ENCODE measurements around the gene TSC2.
A peak's percentile ranks its signal among the peaks of the same experiment; 100 is the strongest.
"Not testable (repeated sequence)": the region's sequence is repeated elsewhere in the genome, so short reads cannot be mapped to it uniquely, and the experiment has no call there.

Gene TSC2

DNA sequence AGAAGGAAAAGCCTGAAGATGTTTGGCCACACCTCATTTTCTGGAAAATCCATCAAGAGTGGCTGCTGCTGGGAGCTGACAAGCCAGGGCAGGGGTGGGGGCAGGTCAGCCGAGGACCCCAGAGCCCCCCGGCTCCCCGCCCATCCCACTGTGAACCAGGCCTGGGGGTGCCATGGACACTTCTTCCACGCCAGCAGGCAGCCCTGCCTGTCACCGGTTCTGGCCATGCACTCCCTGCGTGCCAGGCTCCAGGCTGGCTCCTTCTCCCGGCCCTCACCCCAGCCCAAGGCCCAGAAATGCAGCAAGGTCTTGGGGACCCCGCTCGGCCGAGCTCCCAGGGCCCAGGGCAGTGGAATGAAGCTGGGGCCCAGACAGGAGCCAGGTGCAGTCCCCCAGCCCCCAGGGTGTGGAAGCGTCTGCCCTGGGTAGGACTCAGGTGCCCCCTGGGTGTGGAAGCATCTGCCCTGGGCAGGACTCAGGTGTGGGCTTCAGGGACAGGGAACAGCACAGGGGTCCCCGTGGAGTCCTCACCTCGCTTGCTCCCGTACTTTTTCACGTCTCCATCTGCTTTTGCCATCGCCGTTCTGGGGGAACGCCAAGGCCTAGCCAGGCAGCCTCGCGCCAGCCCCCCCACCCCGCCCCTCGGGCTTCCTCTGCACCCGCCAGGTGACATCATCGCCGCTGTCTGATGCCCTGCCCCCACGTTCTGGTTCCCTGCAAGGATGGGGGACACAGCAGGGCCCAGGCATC lies 75.3 kb downstream of the TSC2 start:
- DNase-seq; intact Hi-C loops (cut with DNase I): not testable (repeated sequence)

DNA sequence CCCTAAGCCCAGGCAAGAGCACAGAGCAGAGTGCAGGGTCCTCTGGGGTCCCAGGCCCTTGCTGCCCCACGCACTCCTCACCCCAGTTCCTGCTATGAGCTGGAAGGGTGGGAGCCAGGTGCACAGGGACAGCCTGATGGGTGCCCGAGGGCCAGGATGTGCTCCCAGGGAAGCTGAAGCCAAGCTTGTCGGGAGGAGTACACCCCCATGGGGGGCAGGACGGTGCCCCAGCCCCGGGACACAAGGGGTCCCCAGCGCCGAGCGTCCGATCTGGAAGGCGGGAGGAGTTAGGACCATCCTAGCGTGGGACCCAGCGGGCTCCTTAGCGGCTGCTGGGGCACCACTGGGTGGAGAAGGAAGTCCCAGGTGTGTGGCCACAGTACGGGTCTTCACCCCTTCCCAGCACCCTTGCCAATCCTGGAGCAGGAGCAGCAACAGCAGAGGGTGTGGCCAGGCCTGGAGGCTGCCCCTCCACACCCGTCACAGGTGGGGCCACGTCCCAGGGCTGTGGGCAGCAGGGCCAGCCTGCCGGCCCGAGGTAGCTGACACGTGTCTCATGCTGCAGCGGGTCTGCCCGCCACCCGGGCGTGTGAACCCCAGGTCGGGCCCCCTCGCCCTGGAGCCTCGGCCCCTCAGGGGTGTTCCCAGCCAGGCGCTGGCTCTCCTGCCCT lies 76.1 kb downstream of the TSC2 start:
- intact Hi-C loops (cut with DNase I); DNase-seq: not testable (repeated sequence)

DNA sequence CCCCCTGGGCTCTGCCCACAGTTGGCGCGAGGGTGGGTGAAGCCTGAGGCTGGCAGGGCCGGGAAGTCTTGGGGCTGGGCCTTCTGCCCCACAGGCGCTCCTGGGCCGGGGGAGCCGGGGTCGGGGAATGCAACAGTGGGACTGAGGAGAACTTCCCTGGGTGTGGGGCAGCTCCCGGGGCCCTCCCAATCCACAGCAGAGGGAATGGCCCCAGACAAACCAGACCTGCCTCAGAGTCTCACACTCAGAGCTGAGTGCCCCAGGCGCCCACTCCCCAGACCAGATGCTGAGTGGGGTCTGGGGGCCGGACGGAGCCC lies 76.5 kb downstream of the TSC2 start:
- DNase-seq = peak in 1 of 42 donors; percentile 19
- intact Hi-C loops (cut with DNase I) = not testable (repeated sequence)

DNA sequence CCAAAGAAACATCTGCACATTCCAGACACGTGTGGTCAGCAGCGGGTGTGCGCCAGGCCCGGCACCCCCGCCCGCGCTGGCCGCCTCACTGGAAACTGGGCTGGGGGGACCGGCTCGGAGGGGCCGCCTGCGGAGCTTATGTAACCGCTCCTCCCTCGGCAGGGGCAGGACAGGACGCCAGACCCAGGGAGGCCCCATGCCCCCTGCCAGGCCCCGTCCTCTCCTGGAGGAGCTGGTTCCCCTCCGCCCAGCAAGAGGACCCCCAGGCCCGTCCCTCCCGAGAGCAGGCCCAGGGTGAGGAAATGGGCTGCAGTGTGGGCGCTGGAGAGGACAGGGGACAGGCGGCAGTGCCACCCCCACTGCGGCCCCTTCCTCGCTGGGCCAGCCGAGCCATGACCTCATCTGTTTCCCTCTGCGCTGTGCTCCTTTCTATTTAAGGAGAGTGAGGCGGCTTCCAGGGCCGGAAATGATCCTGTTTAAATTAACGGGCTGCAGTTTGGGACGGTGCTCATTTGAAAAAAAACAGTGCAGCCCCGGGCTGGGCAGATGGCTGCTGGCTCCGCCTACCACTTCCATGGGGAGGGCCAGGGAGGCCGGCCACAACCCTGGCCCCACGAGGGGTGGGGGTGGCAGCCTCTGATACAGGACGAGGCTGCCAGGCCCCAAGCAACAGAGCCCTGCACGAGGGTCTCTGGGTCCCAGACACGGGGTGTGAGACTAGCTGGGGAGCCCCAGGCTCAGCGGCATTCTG lies 77.1 kb downstream of the TSC2 start:
- peak in 29 of 42 donors; percentile 25 to 80 (median 52) for DNase-seq

DNA sequence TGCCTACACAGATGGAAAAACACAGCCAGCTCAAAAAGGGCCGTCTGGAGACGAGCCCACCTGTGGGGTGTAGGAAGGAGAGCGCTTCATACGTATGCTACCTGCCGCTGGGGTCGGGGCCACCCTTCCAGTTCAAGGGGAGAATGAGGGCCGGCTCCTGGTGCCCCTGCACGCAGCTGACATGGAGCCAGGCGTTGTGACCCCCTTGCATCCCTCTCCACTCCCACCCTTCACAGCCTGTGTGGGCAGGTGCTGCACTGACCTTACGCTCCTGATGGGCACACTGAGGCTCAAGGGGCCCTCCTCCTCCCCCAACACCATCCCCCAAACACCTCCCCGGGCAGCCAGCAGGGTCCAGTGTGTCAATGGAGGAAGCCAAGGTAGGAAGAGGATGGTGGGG lies 77.8 kb downstream of the TSC2 start:
- DNase-seq; intact Hi-C loops (cut with DNase I): not testable (repeated sequence)

More for the DNA sequence above, 77.1 kb downstream of the TSC2 start:
- intact Hi-C loops (cut with DNase I) = not testable (repeated sequence)

DNA sequence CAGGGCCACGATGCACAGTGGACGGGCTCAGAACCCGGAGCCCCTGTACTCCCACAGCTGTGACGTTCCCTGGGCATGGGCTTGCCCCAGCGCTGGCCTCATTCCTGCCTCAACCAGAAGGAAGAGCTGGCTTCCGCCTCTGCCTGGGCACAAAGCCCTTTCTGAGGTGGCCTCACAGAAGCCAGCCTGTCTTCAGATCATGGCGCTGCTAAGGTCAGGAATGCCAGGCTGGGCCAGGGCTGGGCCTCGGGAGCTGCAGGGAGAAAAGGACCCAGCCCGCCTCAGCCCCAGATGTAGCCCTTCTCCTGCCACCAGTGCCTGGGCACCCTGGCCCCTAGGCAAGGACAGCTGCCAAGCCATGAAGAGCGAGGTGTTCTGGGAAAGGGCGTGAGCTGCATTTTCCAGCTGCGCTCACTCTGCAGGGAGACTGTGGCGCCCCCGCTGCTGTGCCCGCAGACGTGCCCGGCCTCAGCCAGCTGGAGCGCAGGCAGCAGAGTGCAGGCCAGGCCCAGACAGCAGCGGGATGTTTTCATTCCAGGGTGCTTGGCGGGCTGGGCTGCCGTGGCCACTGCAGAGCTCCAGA lies 78.5 kb downstream of the TSC2 start:
- DNase-seq = peak in 41 of 42 donors; percentile 50 to 88 (median 73)
- intact Hi-C loops (cut with DNase I) = not testable (repeated sequence)

DNA sequence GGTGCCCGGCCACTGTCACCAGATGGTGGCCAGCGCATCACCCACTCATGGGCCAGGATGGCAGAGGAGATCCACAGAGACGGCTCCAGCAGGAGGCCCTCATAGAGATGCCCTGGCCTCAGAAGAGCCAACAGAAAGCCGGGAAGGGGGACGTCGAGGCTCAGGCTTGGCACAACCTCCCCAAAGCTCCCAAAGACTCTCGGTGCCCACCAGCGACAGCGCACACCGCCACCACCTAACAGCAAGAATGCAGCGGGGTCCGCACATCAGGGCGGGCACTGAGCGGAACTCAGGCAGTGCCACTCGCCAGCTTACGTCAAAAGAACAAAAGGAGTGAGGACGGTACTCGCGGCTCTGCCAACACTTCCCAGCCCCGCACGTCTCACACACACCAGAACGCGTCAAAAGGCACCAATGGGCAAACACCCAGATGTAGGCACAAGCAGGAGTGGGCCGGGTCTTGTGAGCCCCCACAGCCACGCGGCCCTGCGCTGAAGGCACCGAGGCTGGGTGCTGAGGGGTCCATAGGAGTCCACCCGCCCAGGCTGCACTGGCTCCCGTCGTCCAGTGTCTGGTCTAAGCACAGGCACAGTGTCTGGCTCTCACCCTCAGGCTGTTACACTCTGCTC lies 79.3 kb downstream of the TSC2 start:
- intact Hi-C loops (cut with DNase I) = not testable (repeated sequence)
- peak in 10 of 42 donors; percentile 15 to 62 (median 47) for DNase-seq

DNA sequence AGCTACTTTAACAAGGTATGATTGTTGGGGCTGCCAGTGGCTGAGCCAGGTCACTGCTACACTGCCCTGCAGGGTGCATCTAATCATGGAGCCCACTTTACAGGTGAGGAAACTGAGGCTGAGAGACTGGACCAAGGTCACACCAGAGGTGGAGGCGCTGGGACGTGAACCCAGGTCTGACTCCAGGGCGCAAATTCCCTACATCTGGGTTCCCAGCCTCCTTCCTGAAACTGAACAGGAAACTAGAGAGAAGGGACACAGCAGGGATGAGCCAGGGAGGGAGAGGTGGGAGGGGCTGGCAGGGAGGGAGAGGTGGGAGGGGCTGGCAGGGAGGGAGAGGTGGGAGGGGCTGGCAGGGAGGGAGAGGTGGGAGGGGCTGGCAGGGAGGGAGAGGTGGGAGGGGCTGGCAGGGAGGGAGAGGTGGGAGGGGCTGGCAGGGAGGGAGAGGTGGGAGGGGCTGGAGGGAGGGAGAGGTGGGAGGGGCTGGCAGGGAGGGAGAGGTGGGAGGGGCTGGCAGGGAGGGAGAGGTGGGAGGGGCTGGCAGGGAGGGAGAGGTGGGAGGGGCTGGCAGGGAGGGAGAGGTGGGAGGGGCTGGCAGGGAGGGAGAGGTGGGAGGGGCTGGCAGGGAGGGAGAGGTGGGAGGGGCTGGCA lies 80.0 kb downstream of the TSC2 start:
- DNase-seq = peak in 9 of 42 donors; percentile 20 to 67 (median 41)
- intact Hi-C loops (cut with DNase I) = not testable (repeated sequence)

DNA sequence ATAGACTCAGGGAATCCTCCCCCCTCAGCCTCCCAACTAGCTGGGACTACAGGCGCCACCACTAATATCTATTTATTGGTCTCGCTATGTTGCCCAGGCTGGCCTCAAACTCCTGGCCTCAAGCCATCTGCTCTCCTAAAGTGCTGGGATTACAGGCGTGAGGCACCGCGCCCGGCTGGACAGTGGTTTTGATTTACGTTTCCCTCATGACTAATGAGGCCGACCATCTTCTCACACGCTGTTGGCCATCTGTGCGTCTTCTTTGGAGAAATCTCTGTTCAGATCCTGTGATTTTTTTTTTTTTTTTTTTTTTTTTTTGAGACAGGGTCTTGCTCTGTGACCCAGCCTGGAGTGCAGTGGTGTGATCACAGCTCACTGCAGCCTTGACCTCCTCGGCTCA lies 81.5 kb downstream of the TSC2 start:
- intact Hi-C loops (cut with DNase I); DNase-seq: not testable (repeated sequence)

DNA sequence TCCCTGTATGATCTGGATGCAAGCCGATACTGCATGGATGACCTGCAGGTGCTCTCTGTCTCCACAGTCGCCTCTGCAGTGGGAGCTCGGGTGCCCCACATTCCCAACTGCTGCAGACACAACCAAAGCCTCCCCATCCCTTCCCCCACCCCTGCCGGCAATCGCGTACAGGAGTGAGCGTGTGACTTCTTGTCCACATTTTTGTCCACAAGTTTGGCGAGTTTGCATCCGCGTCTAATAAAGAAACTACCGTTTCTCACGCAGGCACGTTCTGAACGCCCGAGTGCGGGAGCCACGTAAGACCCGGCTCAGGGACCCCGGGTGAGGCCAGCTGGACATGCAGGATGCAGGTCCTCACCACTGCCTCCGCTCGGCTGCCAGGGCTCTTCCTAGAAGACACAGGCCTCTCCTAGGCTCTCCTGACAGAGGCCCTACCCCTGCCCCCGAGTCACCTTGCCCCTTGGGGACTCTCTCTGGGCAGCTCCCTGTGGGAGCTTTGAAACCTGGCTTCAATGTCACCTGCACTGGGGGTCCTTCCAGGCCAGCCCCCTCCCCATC lies 82.2 kb downstream of the TSC2 start:
- intact Hi-C loops (cut with DNase I); DNase-seq: not testable (repeated sequence)

DNA sequence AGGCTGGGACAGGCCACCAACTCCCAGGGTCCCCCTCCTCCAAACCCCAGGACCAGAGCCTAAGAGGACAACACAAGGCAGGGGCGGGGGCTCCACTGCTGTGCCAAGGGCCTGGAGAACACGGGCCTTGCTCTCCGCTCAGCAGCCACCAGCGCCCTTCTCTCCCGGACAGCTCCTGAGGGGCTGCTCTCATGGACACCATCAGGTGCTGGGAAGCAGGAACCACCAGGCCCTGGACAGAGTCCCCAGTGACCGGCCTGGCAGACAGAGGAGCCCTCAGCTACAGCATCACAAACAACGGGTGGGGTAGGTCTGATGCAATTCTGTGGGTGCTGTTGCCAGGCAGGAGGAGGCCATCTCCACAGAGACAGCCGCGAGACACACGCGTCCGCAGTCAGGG lies 86.0 kb downstream of the TSC2 start:
- DNase-seq; intact Hi-C loops (cut with DNase I): not testable (repeated sequence)

DNA sequence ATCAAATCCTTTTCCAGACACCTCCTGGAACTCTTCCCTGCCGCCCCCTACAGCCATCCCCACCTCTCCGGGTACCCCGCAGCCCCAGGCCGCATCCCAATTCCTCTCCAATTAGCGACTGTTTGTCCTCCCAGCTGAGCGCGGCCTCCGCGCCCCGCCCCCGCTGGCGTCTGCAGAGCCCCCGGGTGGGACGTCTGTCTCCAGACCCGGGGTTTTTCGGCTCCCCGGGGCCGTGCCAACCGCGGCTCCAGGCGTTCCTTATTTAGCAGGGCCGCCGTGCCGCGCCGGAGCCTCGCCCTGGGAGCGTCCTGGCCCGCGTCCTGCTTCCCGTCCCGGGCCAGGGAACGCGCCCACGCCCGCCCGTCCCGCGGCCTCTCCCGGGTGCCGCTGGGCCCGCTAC lies 87.3 kb downstream of the TSC2 start:
- peak in 4 of 42 donors; percentile 24 to 56 (median 42) for DNase-seq
- intact Hi-C loops (cut with DNase I) = not testable (repeated sequence)

DNA sequence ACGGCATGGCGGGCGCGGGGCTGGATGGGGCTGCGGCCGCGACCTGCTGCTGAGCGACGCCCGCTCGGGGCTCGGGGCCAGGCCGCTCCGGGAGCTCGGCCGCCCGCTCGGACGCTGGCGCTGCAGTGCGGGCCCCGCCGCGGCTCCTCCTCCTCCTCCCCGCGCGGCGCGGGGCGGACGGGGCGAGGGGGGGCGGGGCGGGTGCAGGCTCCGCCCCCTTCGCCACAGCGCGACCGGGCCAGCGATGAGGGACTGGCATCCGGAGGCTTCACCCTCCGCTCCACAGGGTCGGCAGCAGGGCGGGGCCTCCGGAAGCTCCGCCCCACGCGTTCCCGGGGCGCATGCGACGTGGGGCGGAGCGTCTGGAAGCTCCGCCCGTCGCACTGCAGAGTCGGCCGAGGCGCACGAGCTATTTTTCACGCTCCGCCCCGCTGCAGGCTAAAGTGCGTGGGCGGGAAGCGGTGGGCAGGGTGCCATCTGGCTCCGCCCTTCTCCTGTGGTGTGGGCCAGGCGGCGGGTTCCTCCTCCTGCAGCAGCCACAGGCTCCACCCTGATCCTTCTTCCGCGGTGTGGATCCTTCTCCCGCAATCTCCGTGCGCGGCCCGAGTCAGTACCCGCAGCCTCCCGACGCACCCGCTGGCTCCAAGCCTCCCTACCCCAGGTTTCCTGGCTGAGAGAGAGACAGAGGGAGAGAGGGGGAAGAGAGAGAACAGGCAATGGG lies 88.1 kb downstream of the TSC2 start, which contains the start of gene PKD1:
PKD1 (minus strand) TSS at position 129 of the 721 bp plus-strand sequence. CDS start 209 bp downstream, outside the sequence.
- DNase-seq = peak; percentile 83 to 98 (median 95)
- intact Hi-C loops (cut with DNase I) = not testable (repeated sequence)
